BJ (cell line): ENCODE measurements around the gene PYGL. TPM values are rescaled to one million over a fixed set of nuclear protein-coding genes. Genes with fewer than 3 reads are reported as not detected.
"Not testable (repeated sequence)": the region's sequence is repeated elsewhere in the genome, so short reads cannot be mapped to it uniquely, and the experiment has no call there.

ENCODE experiments used
- CTCF ChIA-PET: fragments of 350-600 bp; formaldehyde crosslinking; extraction: SDS; loops from one replicate; lab custom pipeline; 2021; ENCODE audit warnings: antibody characterized with exemption, inconsistent platforms; lab: Yijun Ruan, JAX
- POLR2A ChIA-PET: fragments of 300-600 bp; sonication (Branson Sonifier 250); formaldehyde crosslinking; extraction: SDS; loops from one replicate; lab custom pipeline; 2021; ENCODE audit warnings: antibody characterized with exemption; lab: Charles Lee
- DNase-seq: peaks from one replicate; pipeline ENCODE4 v3.0.0-alpha.2; 2011; ENCODE audit warnings: low read depth
- H3K27me3 ChIP-seq: 2 replicates; pipeline ENCODE4 v1.6.0; 2011; ENCODE audit warnings: low read length; ENCODE audit not compliant: control insufficient read depth, insufficient read depth
- H3K36me3 ChIP-seq: 2 replicates; pipeline ENCODE4 v1.5.1; 2011; ENCODE audit warnings: low read length; ENCODE audit not compliant: control insufficient read depth, insufficient read depth
- H3K4me3 ChIP-seq: 2 replicates; pipeline ENCODE4 v1.5.1; 2011; ENCODE audit warnings: low read depth, mild to moderate bottlenecking, control low read depth, low read length
- polyA plus RNA-seq: library from polyadenylated mRNA; depleted of rRNA; stranded (reverse); fragments of >200 nt; gene quantifications from 2 replicates; pipeline ENCODE4 v1.2.3, GENCODE V29; 2011
- TF ChIP-seq, protein P1 (sequence below): IDR thresholded peaks from 2 replicates; pipeline ENCODE4 v1.5.1; 2011; ENCODE audit warnings: low read depth, mild to moderate bottlenecking, control low read depth, inconsistent platforms, low read length, moderate library complexity; ENCODE audit not compliant: insufficient read depth

Gene PYGL
- polyA plus RNA-seq, 1 experiment, result 36.4 TPM

DNA sequence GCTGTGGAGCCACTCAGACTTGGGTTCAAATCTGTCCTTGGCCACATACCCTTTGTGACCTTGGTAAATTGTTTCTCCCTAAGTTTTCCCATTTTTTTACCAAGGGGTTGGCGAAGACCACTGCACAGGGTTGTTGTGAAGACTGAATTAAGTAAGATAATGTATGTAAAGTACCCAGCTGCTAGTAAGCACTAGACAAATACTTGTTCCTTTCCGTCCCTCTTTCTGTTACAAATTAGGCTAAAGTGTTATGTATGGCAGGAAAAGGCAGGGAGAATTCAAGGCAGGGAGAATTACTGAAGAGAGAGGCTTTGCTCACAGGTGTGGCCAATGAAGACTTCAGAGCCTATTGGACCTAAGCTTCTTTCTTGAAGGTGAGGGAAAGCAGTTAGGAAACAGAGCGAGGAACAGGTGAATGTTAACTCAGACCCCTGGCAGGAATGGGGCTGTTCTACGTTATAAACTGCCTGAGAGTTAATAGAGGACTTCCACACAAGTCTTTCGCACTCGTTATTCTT is 46.6 kb downstream of the PYGL start:
- ChIA-PET CTCF (no interaction called here), POLR2A (no interaction called here)
- DNase-seq, result no peak
- Histone ChIP-seq H3K27me3 (no peaks in the 10 kb centered on the region), H3K36me3 (peaks cover 2% of the 10 kb centered on the region; the same call in 1 of the 2 replicates), H3K4me3 (no peak overlapping the region)
- TF ChIP-seq, protein P1, sequence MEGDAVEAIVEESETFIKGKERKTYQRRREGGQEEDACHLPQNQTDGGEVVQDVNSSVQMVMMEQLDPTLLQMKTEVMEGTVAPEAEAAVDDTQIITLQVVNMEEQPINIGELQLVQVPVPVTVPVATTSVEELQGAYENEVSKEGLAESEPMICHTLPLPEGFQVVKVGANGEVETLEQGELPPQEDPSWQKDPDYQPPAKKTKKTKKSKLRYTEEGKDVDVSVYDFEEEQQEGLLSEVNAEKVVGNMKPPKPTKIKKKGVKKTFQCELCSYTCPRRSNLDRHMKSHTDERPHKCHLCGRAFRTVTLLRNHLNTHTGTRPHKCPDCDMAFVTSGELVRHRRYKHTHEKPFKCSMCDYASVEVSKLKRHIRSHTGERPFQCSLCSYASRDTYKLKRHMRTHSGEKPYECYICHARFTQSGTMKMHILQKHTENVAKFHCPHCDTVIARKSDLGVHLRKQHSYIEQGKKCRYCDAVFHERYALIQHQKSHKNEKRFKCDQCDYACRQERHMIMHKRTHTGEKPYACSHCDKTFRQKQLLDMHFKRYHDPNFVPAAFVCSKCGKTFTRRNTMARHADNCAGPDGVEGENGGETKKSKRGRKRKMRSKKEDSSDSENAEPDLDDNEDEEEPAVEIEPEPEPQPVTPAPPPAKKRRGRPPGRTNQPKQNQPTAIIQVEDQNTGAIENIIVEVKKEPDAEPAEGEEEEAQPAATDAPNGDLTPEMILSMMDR, result no peak

- H3K4me3 ChIP-seq, CTCF ChIA-PET, POLR2A ChIA-PET, H3K36me3 ChIP-seq, DNase-seq, H3K27me3 ChIP-seq: not testable (repeated sequence)
Observed at GRCh38 chr14:50897005-50897404, 47.3 kb downstream of the PYGL start.

GRCh38 chr14:50896421-50896820 is 47.9 kb downstream of the PYGL start:
- DNase-seq, H3K4me3 ChIP-seq, CTCF ChIA-PET, H3K27me3 ChIP-seq, H3K36me3 ChIP-seq, POLR2A ChIA-PET: not testable (repeated sequence)

- no peak for DNase-seq
- POLR2A ChIA-PET, result no interaction called here
- Histone ChIP-seq H3K27me3 (no peaks in the 10 kb centered on the region), H3K36me3 (no peaks in the 10 kb centered on the region), H3K4me3 (no peak overlapping the region)
- TF ChIP-seq, protein P1, result no peak
- CTCF ChIA-PET, result no interaction called here
Observed at GRCh38 chr14:50892255-50892654, 52.0 kb downstream of the PYGL start.

- CTCF ChIA-PET, result no interaction called here
- TF ChIP-seq, protein P1, result no peak
Observed at GRCh38 chr14:50887476-50887875, 56.8 kb downstream of the PYGL start.

DNA sequence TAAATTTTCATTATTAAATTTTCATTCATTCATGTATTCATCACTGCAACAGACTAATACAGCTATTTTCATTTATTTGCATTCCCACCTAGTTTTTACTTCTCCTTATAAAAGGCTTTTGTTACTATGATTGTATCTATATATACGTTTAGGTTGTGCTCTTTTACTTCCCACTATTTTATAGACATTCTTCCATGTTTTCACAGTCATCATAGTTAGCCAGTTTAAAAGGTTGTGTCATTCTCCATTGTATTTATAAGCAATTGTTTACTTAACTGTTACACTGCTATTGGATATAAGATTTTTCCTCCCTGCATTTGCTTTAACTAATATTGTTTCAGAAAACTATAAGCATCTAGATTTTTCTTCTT is 60.5 kb downstream of the PYGL start:
- ChIA-PET CTCF (interaction anchor here (0.7 kb wide), 1 partner anchor 240 kb away, joined by 3 read pairs; no protein-coding TSS in a partner anchor), POLR2A (no interaction called here)
- TF ChIP-seq, protein P1, result no peak
- H3K4me3 ChIP-seq, result no peak overlapping the region
- no peak for DNase-seq
- no peaks in the 10 kb centered on the region for H3K27me3 ChIP-seq
- no peaks in the 10 kb centered on the region for H3K36me3 ChIP-seq

More at GRCh38 chr14:50887476-50887875, 56.8 kb downstream of the PYGL start:
- POLR2A ChIA-PET, result no interaction called here
- Histone ChIP-seq H3K36me3 (no peaks in the 10 kb centered on the region), H3K27me3 (no peaks in the 10 kb centered on the region), H3K4me3 (no peak overlapping the region)
- DNase-seq, result no peak
